Mucosa of rectum (tissue), 2 donors: ENCODE results near the gene MAOB.

Experiments
- H3K27ac ChIP-seq, 2 donors: one replicate each; pipeline ENCODE4 v1.7.0; 2013; ENCODE audit warnings: inconsistent platforms in 2 of 2, low read depth in 2 of 2, low read length in 2 of 2
- H3K27me3 ChIP-seq, 2 donors: one replicate each; pipeline ENCODE4 v1.7.0; 2013; ENCODE audit warnings: low read length in 2 of 2; ENCODE audit not compliant: control insufficient read depth in 2 of 2, insufficient read depth in 2 of 2
- H3K36me3 ChIP-seq, 2 donors: one replicate each; pipeline ENCODE4 v1.7.0; 2013; ENCODE audit warnings: low read length in 2 of 2; ENCODE audit not compliant: control insufficient read depth in 2 of 2, insufficient read depth in 2 of 2
- H3K4me1 ChIP-seq, 2 donors: one replicate each; pipeline ENCODE4 v1.7.0; 2013; ENCODE audit warnings: low read length in 2 of 2, mild to moderate bottlenecking in 1 of 2; ENCODE audit not compliant: control insufficient read depth in 2 of 2, insufficient read depth in 2 of 2
- H3K4me3 ChIP-seq, 2 donors: one replicate each; pipeline ENCODE4 v1.7.0; 2013; ENCODE audit warnings: low read length in 2 of 2
- H3K9ac ChIP-seq, 2 donors: one replicate each; pipeline ENCODE4 v1.7.0; 2013; ENCODE audit warnings: low read length in 2 of 2, low read depth in 1 of 2, mild to moderate bottlenecking in 1 of 2
- H3K9me3 ChIP-seq, 2 donors: one replicate each; pipeline ENCODE4 v1.7.0; 2013; ENCODE audit warnings: low read length in 2 of 2; ENCODE audit not compliant: control insufficient read depth in 2 of 2
- donor health status: healthy.
- donor health status: Normal muscosa, but diverticular disease.

The MAOB gene

DNA sequence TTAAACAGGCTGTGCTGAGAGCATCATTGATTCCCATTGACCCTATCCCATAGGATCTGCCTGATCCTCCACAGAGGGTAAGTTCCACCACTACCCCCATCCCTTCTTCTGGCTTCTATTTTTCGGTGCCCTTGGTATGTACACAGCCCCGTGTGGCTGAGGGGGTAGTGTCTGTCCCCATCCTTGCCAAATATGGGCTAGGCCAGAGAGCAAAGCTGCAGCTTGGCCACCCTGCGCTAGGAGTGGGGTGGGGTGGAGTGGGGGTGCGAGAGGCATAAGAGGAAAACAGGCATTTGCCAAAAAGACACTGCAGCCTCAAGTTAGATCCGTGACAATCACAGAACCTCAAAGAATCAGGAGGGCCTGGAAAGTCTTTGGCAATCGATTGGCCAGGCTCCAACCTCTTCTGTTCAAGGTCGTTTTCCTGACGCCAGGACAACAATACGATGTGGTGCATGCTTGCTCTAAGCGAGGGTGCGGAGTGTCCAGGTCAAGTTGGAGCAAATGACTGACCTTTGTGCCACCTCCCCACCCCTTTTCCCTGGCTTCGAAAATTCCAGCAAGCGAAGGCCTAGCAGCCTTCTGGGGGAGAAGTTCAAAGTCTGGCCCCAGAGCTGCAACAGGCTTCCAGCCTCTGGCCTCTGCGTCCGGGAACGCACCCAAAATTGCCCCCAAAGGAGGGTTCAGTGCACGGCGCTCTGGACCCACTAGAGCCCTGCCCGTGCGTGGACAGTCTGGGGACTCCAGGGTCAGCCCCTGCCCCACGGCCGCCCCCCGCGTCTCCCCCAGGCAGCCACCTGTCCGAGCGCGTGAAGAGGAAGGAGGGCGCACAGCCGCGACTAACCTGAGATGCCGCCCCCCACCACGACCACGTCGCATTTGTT is 598 bp downstream of the MAOB start:
- H3K9ac ChIP-seq, result no peak overlapping the region
- no peaks in the 10 kb centered on the region for H3K36me3 ChIP-seq
- no peak overlapping the region for H3K27ac ChIP-seq
- H3K4me3 ChIP-seq, result peak overlapping the region; percentile 44 to 50
- no peaks in the 10 kb centered on the region for H3K9me3 ChIP-seq
- H3K4me1 ChIP-seq, result no peaks in the 10 kb centered on the region
- H3K27me3 ChIP-seq, result peaks cover 0 to 6% of the 10 kb centered on the region in 2 donors

DNA sequence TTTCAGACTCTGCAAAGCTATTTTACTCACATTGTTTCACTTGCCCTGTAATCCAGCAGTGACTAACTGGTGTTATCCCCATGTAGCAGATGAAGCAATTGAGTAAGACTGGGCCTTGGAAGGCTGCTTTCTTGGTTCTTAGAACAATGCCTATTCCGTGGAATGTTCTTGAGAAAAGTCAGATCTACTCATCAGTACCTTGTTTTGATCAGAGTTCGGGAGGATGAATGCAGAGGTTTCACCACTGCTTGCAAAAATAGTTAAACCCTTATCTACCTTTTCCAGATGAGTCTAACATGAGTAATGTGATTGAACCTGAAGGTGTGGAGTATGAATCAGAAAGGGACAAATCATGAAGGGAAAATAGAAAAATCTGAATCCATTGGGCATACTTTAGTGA is 1.8 kb downstream of the MAOB start:
- no peak overlapping the region for H3K9ac ChIP-seq
- no peak overlapping the region for H3K27ac ChIP-seq
- no peak overlapping the region for H3K4me3 ChIP-seq
- no peaks in the 10 kb centered on the region for H3K4me1 ChIP-seq
- peaks cover 0 to 5% of the 10 kb centered on the region in 2 donors for H3K27me3 ChIP-seq
- H3K9me3 ChIP-seq, result no peaks in the 10 kb centered on the region
- H3K36me3 ChIP-seq, result no peaks in the 10 kb centered on the region

DNA sequence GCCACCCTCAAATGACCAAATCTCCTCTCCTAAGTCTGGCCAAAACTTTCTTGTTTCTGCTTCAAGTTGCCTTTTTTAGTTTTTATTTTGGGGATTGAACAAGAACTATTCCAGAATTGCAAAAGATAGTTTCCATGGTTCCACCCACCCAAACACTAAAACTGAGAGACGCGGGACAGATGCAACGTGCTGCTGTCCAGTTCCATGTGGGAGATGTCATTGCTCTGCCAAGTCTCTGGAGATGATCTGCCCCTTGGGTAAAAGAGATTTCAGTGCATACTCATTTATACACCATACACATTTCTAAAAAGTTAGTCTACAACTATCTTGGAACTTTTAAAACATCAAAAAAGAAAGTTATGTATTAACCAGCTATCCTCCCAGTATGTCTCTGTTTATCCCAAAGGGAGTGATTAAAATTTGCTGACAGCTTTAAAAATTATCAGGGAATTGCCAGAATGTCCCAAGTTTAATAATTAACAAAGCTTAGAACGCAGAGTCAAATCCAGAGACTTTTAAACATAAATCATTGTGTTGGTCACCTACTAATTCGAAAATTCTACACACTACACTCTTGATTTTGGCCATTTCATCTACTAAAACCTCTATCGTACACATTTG is 3.2 kb downstream of the MAOB start:
- Histone ChIP-seq H3K9me3 (no peaks in the 10 kb centered on the region), H3K27ac (no peak overlapping the region), H3K9ac (no peak overlapping the region), H3K4me3 (no peak overlapping the region), H3K36me3 (no peaks in the 10 kb centered on the region), H3K27me3 (peaks cover 0 to 4% of the 10 kb centered on the region in 2 donors), H3K4me1 (no peaks in the 10 kb centered on the region)

DNA sequence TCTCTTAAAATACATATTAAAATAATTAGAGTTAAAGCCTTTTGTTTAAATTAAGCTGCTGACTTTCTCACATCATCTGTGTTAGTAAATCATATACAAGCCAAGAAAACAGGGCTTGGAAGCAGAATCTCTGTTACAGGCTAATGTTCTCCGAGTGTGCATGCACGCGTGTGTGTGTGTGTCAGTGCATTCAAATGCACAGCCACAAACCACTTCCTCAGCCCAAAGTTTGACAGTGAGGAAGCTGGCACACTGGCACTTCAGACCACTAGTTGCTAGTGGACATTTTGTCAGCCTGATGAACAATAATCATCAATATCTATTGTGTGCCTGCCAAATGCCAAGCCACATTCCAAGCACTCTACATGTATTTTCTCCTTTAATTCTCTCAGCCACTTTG is 5.6 kb downstream of the MAOB start:
- Histone ChIP-seq H3K4me1 (no peaks in the 10 kb centered on the region), H3K27me3 (peaks cover 0 to 4% of the 10 kb centered on the region in 2 donors), H3K9ac (no peak overlapping the region), H3K4me3 (no peak overlapping the region), H3K9me3 (no peaks in the 10 kb centered on the region), H3K27ac (no peak overlapping the region), H3K36me3 (no peaks in the 10 kb centered on the region)

DNA sequence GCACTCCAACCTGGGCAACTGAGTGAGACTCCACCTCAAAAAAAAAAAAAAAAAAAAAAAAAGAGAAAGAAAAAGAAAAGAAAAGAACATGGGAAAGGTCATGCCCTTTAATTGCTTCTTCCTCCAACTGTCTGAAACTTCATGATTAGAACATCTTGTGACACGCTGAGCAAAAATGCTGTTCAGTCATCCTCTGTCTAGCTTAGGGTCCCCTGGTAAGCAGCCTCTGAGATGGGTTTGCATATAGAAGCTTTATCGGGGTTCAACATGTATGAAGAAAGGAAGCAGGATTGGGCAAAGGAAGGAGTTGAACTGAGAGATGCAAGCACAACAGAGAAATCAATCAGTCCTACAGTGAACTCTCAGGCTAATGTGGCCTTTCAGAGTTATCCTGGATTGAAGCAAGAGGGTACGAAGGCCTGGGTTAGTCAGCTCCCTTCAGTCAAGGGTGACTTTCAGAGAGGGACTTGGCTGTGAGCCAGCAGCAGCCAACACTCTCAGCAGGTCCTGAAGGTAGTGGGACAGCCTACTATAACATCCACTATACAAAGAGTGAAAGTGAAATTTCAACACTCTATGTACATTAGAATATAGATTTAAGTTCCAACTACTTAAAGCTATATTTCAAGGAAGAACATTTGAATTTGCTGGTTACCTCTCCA is 11.4 kb downstream of the MAOB start:
- no peak overlapping the region for H3K27ac ChIP-seq
- H3K4me3 ChIP-seq, result no peak overlapping the region
- H3K9ac ChIP-seq, result no peak overlapping the region
- H3K36me3 ChIP-seq, result no peaks in the 10 kb centered on the region
- no peaks in the 10 kb centered on the region for H3K4me1 ChIP-seq
- H3K9me3 ChIP-seq, result no peaks in the 10 kb centered on the region
- peaks cover 0 to 3% of the 10 kb centered on the region in 2 donors for H3K27me3 ChIP-seq

DNA sequence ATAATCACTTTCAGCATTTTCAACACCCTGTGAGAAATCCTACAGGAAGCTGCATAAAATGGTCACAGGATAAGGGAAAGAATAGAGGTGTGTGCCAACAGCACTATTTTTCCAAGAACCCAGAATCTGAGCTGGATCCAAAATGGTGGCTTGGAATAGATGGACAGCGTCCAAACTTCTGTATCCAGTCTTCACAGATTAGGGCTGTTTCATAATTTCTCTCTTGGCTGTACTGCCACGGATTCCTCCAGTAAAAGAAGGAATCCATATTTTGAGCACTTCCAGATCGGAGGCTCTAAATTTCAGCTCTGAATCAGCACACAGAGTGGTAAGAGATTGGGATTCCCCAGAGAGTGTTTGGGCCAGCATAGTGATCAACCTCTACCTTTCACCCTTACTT is 12.2 kb downstream of the MAOB start:
- Histone ChIP-seq H3K27me3 (peaks cover 0 to 3% of the 10 kb centered on the region in 2 donors), H3K4me1 (no peaks in the 10 kb centered on the region), H3K36me3 (no peaks in the 10 kb centered on the region), H3K27ac (no peak overlapping the region), H3K9me3 (no peaks in the 10 kb centered on the region), H3K9ac (no peak overlapping the region), H3K4me3 (no peak overlapping the region)

DNA sequence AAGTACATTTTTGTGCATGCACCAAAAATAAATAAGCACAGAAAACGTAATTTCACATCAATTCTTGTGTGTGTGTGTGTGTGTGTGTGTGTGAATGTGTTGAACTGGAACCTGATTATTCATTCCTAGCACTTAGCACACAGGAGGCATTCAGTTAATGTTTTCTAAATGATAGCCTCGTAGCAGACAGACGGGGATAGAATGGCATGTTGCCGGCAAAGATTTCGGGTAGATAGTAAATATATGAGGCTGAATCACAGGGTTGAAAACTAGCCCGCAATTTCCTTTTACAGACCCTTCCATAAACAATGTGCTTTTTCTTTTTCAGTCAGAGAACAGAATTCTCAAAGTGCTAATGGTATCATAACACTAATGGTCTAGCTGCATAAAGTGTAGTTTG is 13.5 kb downstream of the MAOB start:
- Histone ChIP-seq H3K9ac (no peak overlapping the region), H3K36me3 (no peaks in the 10 kb centered on the region), H3K27ac (no peak overlapping the region), H3K4me1 (no peaks in the 10 kb centered on the region), H3K9me3 (no peaks in the 10 kb centered on the region), H3K27me3 (peaks cover 0 to 3% of the 10 kb centered on the region in 2 donors), H3K4me3 (no peak overlapping the region)

DNA sequence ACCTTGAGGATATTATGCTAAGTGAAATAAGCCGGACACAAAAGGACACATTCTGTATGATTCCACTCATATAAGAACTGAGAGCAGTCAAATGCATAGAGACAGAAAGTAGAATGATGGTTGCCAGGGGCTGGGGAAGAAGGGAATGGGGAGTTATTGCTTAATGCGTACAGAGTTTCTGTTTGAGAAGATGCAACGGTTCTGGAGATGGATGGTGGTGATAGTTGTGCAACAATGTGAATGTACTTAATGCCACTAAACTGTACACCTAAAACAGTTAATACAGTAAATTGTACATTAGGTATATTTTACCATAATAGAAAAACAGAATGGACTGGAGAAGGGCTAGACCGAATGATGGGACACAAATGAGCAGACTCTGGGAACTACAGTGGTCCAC is 15.8 kb downstream of the MAOB start:
- Histone ChIP-seq H3K27ac (no peak overlapping the region), H3K4me1 (no peaks in the 10 kb centered on the region), H3K36me3 (no peaks in the 10 kb centered on the region), H3K27me3 (peaks cover 0 to 3% of the 10 kb centered on the region in 2 donors), H3K9ac (no peak overlapping the region), H3K9me3 (no peaks in the 10 kb centered on the region), H3K4me3 (no peak overlapping the region)

DNA sequence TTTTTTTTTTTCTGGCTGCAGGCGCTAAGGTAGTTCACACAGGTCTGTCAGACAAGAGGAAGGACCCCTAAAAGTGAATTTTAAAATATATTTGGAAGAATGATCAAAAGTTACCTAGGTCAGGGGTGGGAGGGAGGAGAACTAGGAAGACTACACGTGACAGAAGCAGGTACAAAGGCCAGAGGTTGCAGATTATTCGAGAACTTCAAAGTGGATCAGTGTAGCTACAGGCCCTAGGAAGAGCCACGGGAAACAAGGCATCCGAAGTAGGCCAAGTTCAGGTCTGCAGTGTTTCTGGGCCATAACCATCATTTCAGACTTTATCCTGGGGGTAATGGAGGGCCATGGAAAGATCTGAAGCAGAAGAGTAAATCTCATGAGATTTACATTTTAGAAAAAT is 16.5 kb downstream of the MAOB start:
- Histone ChIP-seq H3K27ac (no peak overlapping the region), H3K4me3 (no peak overlapping the region), H3K9me3 (no peaks in the 10 kb centered on the region), H3K9ac (no peak overlapping the region), H3K27me3 (peaks cover 0 to 5% of the 10 kb centered on the region in 2 donors), H3K36me3 (no peaks in the 10 kb centered on the region), H3K4me1 (no peaks in the 10 kb centered on the region)

DNA sequence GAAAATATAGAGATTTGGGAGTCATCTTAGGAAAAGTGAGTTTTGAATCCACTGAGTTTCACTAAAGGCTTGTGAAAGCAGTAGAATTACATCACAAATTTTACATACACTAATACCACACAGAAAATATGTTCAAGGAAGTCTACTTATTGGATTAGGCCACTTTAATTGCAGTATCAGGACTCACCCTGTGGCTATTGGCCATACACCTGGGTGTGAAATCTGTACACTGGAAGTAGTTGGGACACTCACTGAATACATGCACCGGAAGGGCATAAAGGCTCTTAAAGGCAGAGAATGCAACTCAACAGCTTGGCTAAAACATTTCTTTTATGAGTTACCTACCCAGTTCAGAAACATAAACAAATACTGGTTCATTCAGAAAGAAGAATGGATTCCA is 19.8 kb downstream of the MAOB start:
- H3K36me3 ChIP-seq, result no peaks in the 10 kb centered on the region
- H3K27me3 ChIP-seq, result peaks cover 0 to 6% of the 10 kb centered on the region in 2 donors
- H3K9ac ChIP-seq, result no peak overlapping the region
- H3K4me1 ChIP-seq, result no peaks in the 10 kb centered on the region
- H3K27ac ChIP-seq, result no peak overlapping the region
- no peaks in the 10 kb centered on the region for H3K9me3 ChIP-seq
- H3K4me3 ChIP-seq, result no peak overlapping the region
